Sciatic nerve (tissue), 2 donors: ENCODE measurements around the gene CCL18. TPM values are rescaled to one million over a fixed set of nuclear protein-coding genes. Genes with fewer than 3 reads are reported as not detected.
A peak's percentile ranks its signal among the peaks of the same experiment; 100 is the strongest.
"Not testable (repeated sequence)": the region's sequence is repeated elsewhere in the genome, so short reads cannot be mapped to it uniquely, and the experiment has no call there.

ENCODE experiments used
- ATAC-seq: fragments of 200-7000 bp; cut with Tn5 transposase; one replicate; pipeline ENCODE4 v1.9.1; 2020; ENCODE audit warnings: mild to moderate bottlenecking, moderate library complexity
- DNase-seq: peaks from one replicate; pipeline ENCODE4 v3.0.0-alpha.2; 2020; ENCODE audit warnings: low spot score
- intact Hi-C: fragments of 100-400 bp; cut with DNase I; formaldehyde crosslinking; loops from one replicate; pipeline ENCODE4 v1.14.2; 2022
- total RNA-seq: library from RNA; stranded (reverse); fragmentation: NEBNext Ultra II Directional; extraction: Animal tissue kit (Norgen Biotek cat#: 25700); gene quantifications from one replicate; pipeline ENCODE4 v1.2.1, GENCODE V29; 2021
- donor health status: DM: no; HTN: no; CAD: no.
- donor health status: DM: no; HTN: no; CAD: no.

Gene CCL18
- total RNA-seq, 1 donor from 2014 or later, result 58.8 TPM

DNA sequence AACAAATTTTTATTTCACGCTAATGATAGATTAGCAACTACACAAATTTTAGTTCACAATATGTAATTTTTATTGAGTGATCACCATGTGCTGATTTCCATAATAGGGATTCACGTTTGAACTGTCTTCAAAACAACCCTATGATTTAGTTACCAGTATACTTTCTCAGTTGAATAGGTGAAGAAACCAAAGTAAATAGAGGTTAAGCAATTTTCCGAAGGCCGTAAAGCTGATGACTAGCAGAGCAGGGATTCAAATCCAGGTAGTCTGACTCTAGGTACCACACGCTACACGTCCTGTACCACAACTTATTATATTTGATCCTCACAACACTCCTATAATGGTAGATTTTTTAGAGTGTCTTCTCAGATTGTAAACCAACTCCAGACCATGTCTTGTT is 28.6 kb downstream of the CCL18 start:
- intact Hi-C loops, ATAC-seq, DNase-seq: not testable (repeated sequence)

DNA sequence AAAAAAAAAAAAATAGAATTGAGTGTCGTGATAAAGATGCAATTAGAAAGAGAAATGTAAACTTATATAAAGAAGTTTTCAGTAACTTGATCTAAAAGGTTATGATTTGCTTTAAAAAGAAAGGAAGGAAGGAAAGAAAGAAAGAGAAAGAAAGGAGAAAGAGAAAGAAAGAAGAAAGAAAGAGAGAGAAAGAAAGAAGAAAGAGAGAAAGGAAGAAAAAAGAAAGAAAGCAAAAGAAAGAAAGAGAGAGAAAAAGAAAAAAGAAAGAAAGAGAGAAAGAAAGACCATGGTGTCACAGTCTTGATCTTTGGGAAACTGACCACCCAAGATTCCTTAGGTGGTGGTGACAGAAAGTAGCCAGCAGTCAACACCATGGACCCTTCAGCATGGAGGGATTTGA is 30.2 kb downstream of the CCL18 start:
- ATAC-seq (no peak), DNase-seq (no peak)
- intact Hi-C loops, result no loop called here

DNA sequence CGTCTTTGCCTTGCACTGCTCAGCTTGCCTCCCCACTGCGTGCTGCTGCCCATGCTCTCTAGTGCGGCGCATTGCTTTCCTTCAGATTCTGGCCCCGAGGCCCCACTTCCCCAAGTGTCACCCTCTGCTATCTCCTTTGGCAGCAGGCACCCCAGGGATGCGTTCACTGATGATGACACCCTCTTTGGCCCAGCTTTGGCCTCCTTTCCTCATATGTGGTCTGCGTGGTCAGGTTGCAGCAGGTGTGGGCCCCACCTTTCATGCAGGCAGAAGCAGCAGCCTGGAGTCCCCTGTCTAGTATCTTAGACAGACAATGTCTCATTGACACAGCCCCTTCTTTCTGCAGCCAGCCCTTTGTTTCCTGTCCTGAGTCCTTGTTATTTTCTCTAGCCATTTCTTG is 30.7 kb downstream of the CCL18 start:
- intact Hi-C loops, result no loop called here
- DNase-seq (no peak), ATAC-seq (no peak)

DNA sequence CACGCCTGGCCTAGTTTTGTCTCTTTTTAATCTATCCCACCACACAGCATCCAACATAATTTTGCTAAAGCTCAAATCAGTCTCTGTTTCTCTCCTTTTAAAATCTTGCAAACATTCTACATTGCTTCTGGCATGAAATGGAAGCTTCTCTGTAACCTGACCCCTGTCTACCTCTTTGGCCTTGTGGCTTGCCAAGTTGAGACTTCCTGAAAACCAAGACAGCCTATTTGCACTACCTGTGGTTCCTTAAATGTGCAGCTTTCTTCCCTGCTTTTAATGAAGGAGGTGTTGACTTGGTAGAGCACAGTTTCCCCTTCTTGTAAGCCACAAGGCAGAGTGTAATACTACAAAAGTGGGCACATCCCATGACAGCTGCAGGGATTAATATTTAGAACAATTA is 31.9 kb downstream of the CCL18 start:
- ATAC-seq (no peak), DNase-seq (no peak)
- intact Hi-C loops, result no loop called here

DNA sequence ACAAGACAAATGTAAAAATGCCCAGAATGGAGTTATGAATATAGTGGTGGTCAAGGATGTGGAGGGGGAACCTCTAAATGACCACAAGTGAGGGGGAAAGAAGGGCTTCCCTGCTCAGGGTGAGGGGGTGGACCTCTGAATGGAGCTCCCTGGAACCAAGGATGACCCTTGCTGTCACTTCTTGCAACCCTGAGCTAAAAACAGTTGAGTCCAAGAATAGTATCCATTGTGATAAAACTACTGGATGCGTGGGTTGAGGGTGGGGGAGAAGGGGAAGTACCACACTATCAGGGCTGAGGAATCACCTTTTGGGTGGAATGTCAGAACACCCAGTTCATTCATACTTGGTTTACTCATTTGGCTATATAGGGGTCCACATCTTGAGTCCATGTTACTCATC is 34.9 kb downstream of the CCL18 start:
- intact Hi-C loops, ATAC-seq: not testable (repeated sequence)

DNA sequence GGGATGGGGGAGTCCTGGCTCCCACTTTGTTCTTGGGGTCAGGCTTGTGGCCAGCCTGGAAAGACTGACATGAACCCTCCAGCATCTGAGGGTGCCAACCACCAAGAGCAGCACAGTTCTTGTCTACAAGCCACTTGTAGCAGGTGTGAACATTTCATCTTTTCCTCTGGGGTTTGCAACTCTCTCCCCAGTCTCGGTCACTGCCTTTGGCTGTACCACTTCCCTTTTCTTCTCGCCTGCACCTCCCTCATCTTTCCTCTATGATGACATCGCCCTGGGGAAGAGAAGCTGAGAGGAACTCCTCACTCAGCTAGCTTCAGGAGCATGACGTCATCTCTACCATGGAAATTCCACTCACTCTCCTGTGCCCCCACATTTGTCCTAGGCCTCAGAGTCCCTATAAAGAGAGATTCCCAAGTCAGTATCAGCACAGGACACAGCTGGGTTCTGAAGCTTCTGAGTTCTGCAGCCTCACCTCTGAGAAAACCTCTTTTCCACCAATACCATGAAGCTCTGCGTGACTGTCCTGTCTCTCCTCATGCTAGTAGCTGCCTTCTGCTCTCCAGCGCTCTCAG is 39.4 kb downstream of the CCL18 start, which contains the start of gene CCL4:
TSS of gene CCL4 (plus strand) at position 427 of the 575 bp plus-strand sequence. CDS start at position 506, 79 bp downstream.
- DNase-seq, intact Hi-C loops: not testable (repeated sequence)
- ATAC-seq, result peak; percentile 74

More for the DNA sequence above, 34.9 kb downstream of the CCL18 start:
- not testable (repeated sequence) for DNase-seq

DNA sequence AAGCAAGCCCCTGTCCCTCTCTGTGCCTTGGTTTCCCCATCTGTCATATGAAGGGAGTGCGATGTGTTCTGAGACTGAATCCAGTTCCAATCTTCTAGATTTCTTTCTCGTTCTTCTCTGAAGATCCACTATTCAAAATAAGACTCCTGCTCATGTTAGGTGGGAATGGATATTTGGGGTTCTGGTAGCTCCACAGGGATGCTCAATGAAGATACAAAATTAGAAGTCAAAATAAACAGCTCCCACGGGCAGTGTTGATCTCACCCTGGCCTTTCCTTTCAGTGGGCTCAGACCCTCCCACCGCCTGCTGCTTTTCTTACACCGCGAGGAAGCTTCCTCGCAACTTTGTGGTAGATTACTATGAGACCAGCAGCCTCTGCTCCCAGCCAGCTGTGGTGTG is 40.2 kb downstream of the CCL18 start:
- intact Hi-C loops, result not testable (repeated sequence)

DNA sequence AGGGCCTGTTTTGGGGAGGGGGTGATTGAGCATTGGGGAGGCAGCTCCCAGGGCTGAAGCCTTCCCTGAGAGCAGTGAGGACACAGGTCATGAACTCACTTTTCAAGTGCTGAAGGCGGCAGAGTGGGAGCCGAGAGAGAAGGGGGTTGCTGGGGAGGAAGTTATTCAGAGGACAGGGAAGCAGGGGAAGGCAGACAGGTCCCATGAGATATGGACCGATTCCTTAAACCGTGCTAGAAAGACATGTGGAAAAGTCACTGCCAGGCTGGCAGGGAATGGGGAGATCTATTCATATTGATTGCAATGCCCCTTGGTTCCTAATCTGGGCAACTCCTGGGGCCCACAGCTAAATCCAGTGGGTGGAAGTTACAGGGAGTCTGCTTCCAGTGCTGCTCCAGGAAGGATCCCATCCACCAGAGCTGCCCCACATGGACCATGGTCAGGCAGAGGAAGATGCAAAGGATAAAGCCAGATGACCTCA is 40.7 kb downstream of the CCL18 start:
- no peak for DNase-seq
- no peak for ATAC-seq
- intact Hi-C loops, result no loop called here

More for the DNA sequence above, 40.2 kb downstream of the CCL18 start:
- not testable (repeated sequence) for ATAC-seq, DNase-seq

DNA sequence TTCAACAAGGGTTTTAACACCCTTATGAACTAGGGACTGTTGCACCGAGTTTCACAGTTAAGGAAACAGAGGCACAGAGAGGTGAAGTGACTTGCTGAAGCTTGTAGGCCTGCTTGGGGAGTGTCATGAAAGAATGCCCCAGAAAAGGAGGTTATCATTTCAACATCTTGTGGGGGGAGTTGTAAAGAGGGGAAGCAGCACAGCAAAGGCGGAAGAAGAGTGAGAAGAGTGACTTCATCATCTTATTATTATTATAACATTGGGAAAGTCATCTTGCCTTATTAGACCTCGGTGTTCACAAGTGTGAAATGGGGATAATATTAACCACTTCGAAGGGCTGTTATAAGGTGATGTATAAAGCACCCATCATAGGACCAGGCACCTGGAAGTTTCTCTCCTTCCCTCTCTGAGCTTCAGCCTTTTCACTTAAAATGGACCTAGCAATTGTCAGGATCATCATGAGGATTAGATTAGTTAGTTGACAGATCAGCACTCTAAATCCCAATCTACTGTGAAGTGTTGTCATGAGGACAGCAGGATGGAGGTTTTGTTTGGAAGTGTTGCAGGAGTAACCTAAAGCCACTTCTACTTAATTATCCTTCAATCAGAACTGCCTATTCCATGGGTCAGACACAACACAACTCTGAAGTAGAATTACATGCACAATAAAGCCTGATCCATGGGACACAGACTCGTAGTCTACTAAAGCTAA is 41.9 kb downstream of the CCL18 start:
- intact Hi-C loops, result no loop called here
- ATAC-seq (no peak), DNase-seq (no peak)

DNA sequence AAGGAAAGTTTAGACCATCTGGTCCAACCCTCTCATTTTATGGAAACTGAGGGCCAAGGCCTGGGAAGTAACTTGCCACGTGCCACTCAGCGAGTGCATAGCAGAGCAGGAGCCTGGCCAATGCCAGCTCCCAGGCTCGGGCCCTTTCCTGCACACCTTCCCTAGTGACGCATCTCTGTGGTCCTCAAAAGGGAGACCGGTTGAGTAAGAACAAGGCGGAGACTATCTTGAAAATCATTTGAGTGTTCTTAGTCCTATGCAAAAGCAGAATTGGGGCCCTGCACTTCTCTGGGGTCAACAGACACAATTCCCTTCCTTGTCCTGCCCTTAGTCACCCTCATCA is 42.4 kb downstream of the CCL18 start:
- ATAC-seq, result no peak
- intact Hi-C loops, result no loop called here
- DNase-seq, result no peak

DNA sequence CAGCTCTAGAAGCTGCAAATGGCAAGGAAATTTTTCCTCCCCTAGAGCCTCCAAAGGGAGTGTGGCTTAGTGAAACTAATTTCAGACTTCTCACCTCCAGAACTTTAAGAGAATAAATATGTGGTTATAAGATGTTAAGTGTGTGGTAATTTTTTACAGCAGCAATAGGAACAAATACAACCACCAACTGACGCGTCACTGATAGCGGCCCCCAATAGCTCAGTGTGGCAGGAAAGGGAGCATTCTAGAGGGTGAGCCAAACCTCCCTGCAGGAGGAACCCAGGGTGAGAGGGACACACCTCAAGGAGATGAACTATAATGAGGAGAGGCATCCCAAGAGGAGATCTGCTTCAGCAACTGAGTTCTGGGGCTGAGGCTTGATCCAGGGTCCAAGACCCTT is 43.6 kb downstream of the CCL18 start:
- intact Hi-C loops, result no loop called here
- no peak for ATAC-seq
- no peak for DNase-seq

DNA sequence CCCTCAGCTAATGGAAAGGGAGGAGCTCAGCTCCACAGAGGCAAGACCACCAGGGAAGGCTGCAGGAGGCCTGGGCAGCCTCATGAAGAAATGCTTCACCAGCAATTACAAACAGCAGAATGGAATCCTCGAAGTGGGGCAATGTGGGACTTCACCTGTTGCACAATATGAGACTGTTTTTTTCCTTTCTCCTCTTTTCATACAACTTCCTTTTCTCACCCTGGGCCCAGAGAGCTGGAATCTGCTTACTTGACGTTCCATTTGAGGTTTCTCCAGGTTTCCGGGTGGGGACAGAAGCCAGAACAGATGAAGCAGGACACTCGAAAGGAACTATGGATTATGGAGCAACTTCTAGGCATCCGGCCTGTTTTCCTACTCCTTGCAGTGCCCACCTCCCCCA is 44.2 kb downstream of the CCL18 start:
- intact Hi-C loops, ATAC-seq: not testable (repeated sequence)

DNA sequence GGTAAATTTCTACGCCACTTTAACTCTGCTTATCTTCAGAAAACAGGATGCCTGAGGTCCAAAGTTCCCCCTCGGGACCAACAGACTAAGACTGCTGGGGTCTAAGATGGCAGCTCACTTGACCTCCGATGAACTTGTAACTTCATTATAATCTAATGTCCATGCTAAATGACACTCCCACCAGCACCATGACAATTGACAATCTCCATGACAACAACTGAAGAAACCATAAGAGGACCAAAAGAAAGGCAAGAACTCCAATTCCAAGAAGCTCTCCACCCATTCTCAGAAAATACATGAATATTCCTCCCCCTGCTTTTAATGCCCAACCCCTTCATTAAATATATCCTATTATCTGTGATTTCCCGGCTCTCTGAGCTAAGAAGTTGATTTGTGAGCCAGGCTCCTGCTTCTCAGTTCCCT is 47.0 kb downstream of the CCL18 start:
- ATAC-seq (no peak), DNase-seq (no peak)

More for the DNA sequence above, 44.2 kb downstream of the CCL18 start:
- DNase-seq, result not testable (repeated sequence)

DNA sequence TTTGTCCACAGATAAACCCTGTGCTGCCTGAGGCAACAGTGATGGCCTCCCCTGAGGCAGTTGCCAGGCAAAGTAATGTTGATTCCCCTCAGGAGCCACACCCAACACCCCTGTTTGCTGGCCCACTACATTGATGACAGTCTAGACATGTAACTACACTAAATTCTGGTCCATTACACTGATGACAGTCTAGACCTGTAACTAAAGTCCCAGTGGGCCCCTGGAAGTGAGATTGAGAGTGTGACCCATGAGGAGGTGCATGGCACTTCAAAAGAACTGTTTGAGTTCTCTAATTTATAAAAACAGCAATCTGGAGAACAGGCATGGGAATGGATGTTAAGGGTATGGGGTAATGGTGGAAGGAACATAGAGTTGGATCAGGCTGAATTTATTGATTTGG is 48.5 kb downstream of the CCL18 start:
- intact Hi-C loops, result loop anchor here (5.0 kb wide), 1 partner anchor 75 kb away; no protein-coding TSS in a partner anchor
- ATAC-seq (no peak), DNase-seq (no peak)

More for the DNA sequence above, 47.0 kb downstream of the CCL18 start:
- intact Hi-C loops, result loop anchor here (5.0 kb wide), 1 partner anchor 76 kb away; no protein-coding TSS in a partner anchor

DNA sequence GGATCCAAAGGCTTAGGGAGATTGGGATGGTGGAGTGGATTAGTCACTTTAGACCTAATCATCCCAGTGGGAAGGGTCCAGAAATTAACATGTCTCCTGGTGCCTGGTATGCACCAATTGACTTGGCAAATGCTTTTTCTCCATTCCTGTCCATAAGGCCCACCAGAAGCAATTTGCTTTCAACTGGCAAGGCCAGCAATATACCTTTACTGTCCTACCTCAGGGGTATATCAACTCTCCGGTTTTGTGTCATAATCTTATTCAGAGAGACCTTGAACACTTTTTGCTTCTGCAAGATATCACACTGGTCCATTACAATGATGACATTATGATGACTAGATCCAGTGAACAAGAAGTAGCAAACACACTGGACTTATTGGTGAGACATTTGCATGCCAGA is 49.1 kb downstream of the CCL18 start:
- not testable (repeated sequence) for ATAC-seq, DNase-seq
- intact Hi-C loops, result loop anchor here (5.0 kb wide), 1 partner anchor 74 kb away; no protein-coding TSS in a partner anchor

DNA sequence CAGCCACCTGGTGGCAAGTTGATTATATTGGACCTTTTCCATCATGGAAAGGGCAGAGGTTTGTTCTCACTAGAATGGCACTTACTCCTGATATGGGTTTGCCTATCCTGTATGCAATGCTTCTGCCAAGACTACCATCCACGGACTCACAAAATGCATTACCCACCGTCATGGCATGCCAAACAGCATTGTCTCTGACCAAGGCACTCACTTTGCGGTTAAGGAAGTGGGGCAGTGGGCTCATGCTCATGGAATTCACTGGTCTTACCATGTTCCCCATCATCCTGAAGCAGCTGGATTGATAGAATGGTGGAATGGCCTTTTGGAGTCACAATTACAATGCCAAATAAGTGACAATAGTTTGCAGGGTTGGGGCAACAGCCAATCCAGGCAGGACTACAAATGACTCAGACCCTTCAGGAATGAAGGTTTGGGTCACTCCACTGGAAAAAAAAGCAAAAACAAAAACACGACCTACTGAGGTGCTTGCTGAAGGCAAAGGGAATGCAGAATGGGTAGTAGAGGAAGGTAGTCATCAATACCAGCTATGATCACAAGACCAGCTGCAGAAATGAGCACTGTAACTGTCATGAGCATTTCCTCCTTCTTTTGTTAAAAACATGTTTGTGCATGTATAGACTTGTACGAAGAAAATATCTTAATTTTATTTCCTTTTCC is 51.0 kb downstream of the CCL18 start:
- intact Hi-C loops, result loop anchor here (5.0 kb wide), 2 partner anchors 48 to 72 kb away; no protein-coding TSS in a partner anchor
- not testable (repeated sequence) for DNase-seq

DNA sequence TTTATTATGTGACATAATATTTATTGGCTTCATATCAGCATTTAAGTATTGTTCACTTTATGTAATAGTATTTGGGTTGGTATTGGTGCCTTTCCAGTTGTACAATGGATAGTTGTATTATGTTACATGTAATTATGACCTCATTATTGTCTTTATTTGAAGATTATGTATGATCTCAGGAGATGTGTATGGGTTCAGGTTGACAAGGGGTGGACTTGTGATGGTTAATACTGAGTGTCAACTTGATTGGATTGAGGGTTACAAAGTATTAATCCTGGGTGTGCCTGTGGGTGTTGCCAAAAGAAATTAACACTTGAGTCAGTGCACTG is 51.5 kb downstream of the CCL18 start:
- DNase-seq, ATAC-seq: not testable (repeated sequence)
- intact Hi-C loops, result loop anchor here (5.0 kb wide), 1 partner anchor 48 kb away; no protein-coding TSS in a partner anchor

More for the DNA sequence above, 51.0 kb downstream of the CCL18 start:
- ATAC-seq, result not testable (repeated sequence)

DNA sequence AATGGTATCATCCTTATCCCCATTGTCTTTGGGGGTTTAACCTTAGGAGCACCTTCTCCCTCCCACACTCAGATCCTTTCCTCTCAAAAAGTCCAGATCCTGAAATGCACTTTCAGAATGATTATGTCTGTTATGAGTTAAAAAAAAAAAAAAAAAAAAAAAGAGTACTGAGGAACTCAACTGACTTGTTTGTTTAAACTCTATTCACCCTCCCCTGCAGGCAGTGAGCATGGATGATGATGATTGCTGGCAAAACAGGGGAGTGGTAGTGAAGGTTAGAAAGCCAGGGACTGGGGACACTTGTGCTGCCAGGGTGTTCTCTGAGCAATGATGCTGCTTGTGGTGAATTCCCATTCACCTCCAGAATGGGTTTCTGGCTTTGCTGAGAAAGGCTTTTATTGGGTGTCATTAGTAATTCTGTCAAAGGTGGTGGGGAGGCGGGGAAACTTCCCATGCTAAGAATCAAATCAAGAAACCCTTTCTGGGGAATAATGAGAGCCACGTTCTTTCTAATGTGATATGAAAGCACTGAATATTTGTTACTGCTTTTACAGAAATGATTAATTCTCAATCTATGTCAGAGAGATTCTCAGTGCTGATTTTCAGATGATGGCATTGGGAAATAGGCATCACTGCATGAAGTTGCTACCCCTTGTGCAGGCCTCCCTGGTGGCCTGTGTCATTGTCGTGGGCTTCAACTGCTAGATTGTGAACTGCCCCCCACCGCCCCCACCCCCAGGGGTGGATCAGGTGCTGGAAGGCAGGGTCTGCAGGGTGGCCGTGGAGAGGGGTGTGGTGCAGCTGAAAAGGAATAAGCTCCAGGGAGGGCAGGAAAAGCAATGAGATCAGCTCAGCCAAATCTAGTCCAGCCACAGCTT is 53.7 kb downstream of the CCL18 start:
- ATAC-seq, result no peak
- no peak for DNase-seq
- intact Hi-C loops, result loop anchor here (5.0 kb wide), 1 partner anchor 50 kb away; no protein-coding TSS in a partner anchor
